ENCODE measurements around the gene HLA-DMB.

HLA-DMB gene

DNA sequence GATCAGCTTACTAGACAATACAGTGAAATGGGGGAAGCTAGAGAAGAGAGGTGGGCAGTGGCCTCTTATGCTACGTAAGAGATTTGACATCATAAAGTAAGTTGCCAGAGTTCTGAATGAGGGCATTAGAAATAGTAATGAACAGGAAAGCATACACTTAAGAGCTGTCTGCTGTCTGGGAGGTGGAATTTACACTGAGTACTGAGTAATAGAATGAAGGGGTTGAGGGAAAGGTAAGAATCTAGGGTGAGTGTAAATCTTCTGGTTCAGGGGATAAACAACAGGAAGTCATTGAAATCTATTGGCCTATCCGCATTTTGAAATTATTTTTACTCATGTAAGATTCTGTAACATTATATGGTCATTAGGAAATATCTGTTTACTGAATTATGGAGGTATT lies 35.8 kb downstream of the HLA-DMB start:
- no peak overlapping the region for H3K4me3 ChIP-seq (ENCODE audit: low read depth, low read length)
- TF ChIP-seq CTCF (IDR thresholded peaks at IDR 0.05; ENCODE audit: low read depth, low read length, missing control alignments) = no peak
- no peak for DNase-seq (ENCODE audit: low read depth)

GRCh38 chr6:32903952-32904351 lies 36.9 kb downstream of the HLA-DMB start:
- no peak for DNase-seq (ENCODE audit: low read depth)
- TF ChIP-seq CTCF (IDR thresholded peaks at IDR 0.05; ENCODE audit: low read depth, low read length, missing control alignments) = no peak
- no peak overlapping the region for H3K4me3 ChIP-seq (ENCODE audit: low read depth, low read length)

DNA sequence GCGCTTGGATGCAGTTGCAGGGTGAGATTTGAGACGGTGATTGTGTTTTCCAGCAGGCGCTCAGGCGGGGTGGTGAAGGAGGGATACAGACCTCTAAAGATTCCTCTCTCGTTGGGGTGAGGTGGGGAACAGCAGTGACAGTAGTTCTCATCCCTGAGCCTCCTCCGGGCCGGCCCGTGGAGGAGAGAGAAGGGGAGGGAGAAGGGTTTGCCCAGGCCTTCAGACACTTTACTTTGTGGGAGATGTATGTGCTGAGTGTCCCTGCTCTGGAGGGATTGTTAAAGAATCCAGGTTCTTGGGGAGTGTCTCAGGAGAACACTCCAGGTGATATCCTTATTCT lies 45.9 kb downstream of the HLA-DMB start:
- no peak for TF ChIP-seq CTCF (IDR thresholded peaks at IDR 0.05; ENCODE audit: low read depth, low read length, missing control alignments)
- peak overlapping the region; percentile 64 for H3K4me3 ChIP-seq (ENCODE audit: low read depth, low read length)
- DNase-seq (ENCODE audit: low read depth) = no peak

GRCh38 chr6:32894085-32895005 lies 46.5 kb downstream of the HLA-DMB start:
- peak overlapping the region; percentile 64 for H3K4me3 ChIP-seq (ENCODE audit: low read depth, low read length)
- no peak for TF ChIP-seq CTCF (IDR thresholded peaks at IDR 0.05; ENCODE audit: low read depth, low read length, missing control alignments)
- peak; percentile 90 for DNase-seq (ENCODE audit: low read depth)

GRCh38 chr6:32890831-32891230 lies 50.0 kb downstream of the HLA-DMB start:
- no peak for DNase-seq (ENCODE audit: low read depth)
- no peak for TF ChIP-seq CTCF (IDR thresholded peaks at IDR 0.05; ENCODE audit: low read depth, low read length, missing control alignments)

DNA sequence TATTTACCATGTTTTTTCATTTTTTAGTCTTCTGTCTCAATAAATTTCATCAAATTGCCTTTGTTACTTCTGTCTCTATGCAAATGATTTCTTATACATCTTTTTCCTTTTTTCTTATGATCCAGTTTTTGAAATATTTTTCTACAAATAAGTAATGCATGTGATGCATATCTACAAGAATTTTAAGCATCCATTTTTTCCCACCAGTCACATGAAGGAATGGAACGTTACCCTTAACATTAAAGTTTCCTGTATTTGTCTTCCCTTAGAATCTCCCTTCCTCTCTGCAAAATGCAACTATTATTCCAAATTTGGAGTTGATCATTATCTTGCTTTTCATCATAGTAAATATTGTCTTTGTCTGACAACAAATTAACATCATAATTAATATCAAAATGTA lies 51.3 kb downstream of the HLA-DMB start:
- no peak for DNase-seq (ENCODE audit: low read depth)
- no peak for TF ChIP-seq CTCF (IDR thresholded peaks at IDR 0.05; ENCODE audit: low read depth, low read length, missing control alignments)
- no peak overlapping the region for H3K4me3 ChIP-seq (ENCODE audit: low read depth, low read length)

More at GRCh38 chr6:32890831-32891230, 50.0 kb downstream of the HLA-DMB start:
- no peak overlapping the region for H3K4me3 ChIP-seq (ENCODE audit: low read depth, low read length)

DNA sequence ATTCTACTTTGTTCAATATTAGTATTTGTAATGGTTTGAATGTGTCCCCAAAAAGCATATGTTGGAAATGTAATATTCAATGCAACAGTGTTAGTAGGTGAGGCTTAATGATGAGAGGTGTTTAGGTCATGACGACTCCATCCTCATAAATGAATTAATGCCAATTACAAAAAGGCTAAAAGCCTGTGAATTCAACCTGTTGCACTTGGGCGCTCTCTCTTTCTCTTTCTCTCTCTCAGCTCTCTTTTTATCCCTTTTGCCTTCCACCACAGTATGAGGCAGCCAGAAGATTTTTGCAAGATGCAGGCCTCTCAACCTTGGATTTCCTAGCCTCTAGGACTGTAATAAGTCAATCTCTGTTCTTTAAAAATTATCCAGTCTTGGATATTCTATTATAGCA lies 52.3 kb downstream of the HLA-DMB start:
- no peak overlapping the region for H3K4me3 ChIP-seq (ENCODE audit: low read depth, low read length)
- DNase-seq (ENCODE audit: low read depth) = no peak
- no peak for TF ChIP-seq CTCF (IDR thresholded peaks at IDR 0.05; ENCODE audit: low read depth, low read length, missing control alignments)

All from GM12864 (cell line).